Retinal pigment epithelial cell (primary cell): ENCODE results near the gene GDPD5.

Experiments
- DNase-seq: peaks from one replicate; pipeline ENCODE4 v3.0.0-alpha.2; 2010; ENCODE audit warnings: low read depth
- H3K4me3 ChIP-seq: 2 replicates; pipeline ENCODE4 v1.5.1; 2011; ENCODE audit warnings: mild to moderate bottlenecking, low read length, control low read depth, moderate library complexity
- CTCF ChIP-seq: conservative IDR thresholded peaks from 2 replicates; pipeline ENCODE4 v1.5.1; 2011; ENCODE audit warnings: low read depth, low read length, control low read depth, inconsistent platforms

GDPD5 gene

GRCh38 chr11:75480185-75481175 is 45.3 kb downstream of the GDPD5 start:
- TF ChIP-seq CTCF: no peak
- DNase-seq: no peak
- H3K4me3 ChIP-seq: no peak overlapping the region

GRCh38 chr11:75479597-75480145 is 46.1 kb downstream of the GDPD5 start:
- TF ChIP-seq CTCF: no peak

GRCh38 chr11:75478783-75479596 is 46.8 kb downstream of the GDPD5 start:
- DNase-seq: no peak
- no peak for TF ChIP-seq CTCF

More at GRCh38 chr11:75479597-75480145, 46.1 kb downstream of the GDPD5 start:
- DNase-seq: no peak
- H3K4me3 ChIP-seq: no peak overlapping the region

GRCh38 chr11:75477614-75477935 is 48.2 kb downstream of the GDPD5 start:
- no peak overlapping the region for H3K4me3 ChIP-seq
- DNase-seq: no peak
- no peak for TF ChIP-seq CTCF

More at GRCh38 chr11:75478783-75479596, 46.8 kb downstream of the GDPD5 start:
- H3K4me3 ChIP-seq: no peak overlapping the region

GRCh38 chr11:75476739-75477613 is 48.8 kb downstream of the GDPD5 start:
- TF ChIP-seq CTCF: no peak
- DNase-seq: no peak
- no peak overlapping the region for H3K4me3 ChIP-seq
